GM12801 (cell line): ENCODE results near the gene BRCC3.

Experiments used
- CTCF ChIP-seq: IDR thresholded peaks from one replicate; pipeline ENCODE4 v1.5.1; 2011; ENCODE audit warnings: control low read depth; ENCODE audit not compliant: insufficient read length; ENCODE audit errors: extremely low read depth

BRCC3 gene

GRCh38 chrX:155070975-155071693 lies at the start of gene BRCC3, which contains the start of the genes CMC4 and MTCP1:
TSS of gene BRCC3 (plus strand) at chrX:155071508. CDS start at chrX:155071528, 20 bp downstream.
TSS of gene CMC4 (minus strand) at chrX:155071136. CDS start at chrX:155064023, 7,113 bp downstream.
TSS of gene MTCP1 (minus strand) at chrX:155071136. CDS start at chrX:155066010, 5,126 bp downstream.
- no peak for TF ChIP-seq CTCF

- TF ChIP-seq CTCF: no peak
Measured at GRCh38 chrX:155022585-155022984, 48.7 kb upstream of the BRCC3 start, which contains the start of gene F8. TSS of gene F8 (minus strand) at chrX:155022723. CDS start at chrX:155022552, 171 bp downstream.

GRCh38 chrX:155023907-155024833 lies 47.1 kb upstream of the BRCC3 start:
- no peak for TF ChIP-seq CTCF

GRCh38 chrX:155026420-155026726 lies 44.9 kb upstream of the BRCC3 start:
- TF ChIP-seq CTCF: no peak

GRCh38 chrX:155026727-155027508 lies 44.4 kb upstream of the BRCC3 start, which contains the start of gene FUNDC2:
TSS of gene FUNDC2 (plus strand) at chrX:155026844. CDS start at chrX:155026939, 95 bp downstream.
- no peak for TF ChIP-seq CTCF

GRCh38 chrX:155027509-155028066 lies 43.7 kb upstream of the BRCC3 start:
- TF ChIP-seq CTCF: no peak

GRCh38 chrX:155028129-155028528 lies 43.2 kb upstream of the BRCC3 start:
- TF ChIP-seq CTCF: no peak
